GM21717 (cell line): ENCODE data around the gene NPAS2.

Experiments used
- ATAC-seq: cut with Tn5 transposase; IDR thresholded peaks from one replicate; pipeline ENCODE4 v1.9.1; 2021; ENCODE audit warnings: mild to moderate bottlenecking, moderate library complexity; ENCODE audit not compliant: unreplicated experiment

Gene NPAS2

DNA sequence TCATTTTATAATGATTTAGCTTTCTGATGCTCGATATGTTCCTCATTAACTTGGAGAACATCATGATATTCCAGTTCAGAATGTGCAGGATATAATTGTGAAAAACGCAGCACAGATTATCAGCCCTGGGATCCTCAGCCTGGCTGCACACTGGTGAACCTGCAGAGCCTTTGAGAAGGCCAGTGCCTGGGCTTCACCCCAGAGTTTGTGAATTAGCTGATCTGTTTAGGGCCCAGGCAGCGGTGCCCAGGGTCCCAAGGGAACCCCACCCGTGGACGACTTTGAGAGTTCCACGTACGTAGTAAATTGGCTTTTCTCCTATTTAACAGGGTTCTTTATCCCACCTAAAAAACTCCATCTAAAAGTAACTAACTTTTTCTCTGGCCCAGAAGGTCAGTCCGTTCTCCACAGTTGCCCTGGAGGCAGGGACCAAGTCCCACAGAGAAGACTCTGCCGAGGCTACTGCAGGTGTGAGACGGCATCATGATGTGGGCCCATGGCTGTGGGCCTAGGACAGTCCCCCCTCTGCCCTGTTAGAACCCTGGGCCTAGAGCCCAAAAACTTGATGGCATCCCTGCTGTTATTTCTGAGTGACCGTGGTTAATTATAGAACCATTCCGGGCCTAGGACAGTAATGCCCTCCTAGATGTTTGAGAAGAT lies 142.6 kb downstream of the NPAS2 start:
- ATAC-seq: no peak

DNA sequence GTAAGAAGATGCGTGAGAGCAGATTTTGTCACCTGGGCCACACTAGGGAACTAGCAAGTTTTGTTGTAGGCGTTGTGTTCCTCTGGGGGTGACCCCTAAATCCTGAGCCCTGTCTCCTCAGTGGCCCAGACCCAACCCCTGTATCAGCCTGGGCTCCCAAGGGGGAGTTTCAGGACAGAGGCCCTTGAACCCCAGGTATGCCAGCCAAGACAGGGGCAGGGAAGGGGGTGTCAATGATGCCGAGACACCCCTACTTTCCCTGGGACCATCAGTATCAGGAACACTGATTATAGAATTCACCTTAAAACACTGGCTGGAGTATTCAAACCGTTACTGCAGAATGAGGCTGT lies 143.1 kb downstream of the NPAS2 start:
- ATAC-seq: no peak

DNA sequence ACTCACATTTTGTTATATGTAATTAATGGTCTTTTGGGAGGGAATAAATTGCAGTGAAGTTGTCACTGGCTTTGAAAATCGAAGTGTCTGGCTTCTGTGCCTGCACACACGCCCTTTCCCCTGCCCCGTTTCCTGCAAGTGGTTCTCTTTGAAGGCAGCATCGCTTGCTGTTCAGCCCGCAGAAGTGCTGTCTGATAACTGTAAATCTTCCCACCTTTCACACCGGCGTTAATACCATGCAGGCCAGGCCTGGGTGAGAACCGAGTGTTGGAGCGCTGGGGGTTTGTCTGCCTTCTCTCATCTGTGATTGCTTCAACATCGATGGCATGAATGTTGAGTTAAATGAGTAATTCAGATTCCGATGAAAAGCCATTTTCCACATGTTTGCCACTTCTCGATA lies 144.3 kb downstream of the NPAS2 start:
- no peak for ATAC-seq

DNA sequence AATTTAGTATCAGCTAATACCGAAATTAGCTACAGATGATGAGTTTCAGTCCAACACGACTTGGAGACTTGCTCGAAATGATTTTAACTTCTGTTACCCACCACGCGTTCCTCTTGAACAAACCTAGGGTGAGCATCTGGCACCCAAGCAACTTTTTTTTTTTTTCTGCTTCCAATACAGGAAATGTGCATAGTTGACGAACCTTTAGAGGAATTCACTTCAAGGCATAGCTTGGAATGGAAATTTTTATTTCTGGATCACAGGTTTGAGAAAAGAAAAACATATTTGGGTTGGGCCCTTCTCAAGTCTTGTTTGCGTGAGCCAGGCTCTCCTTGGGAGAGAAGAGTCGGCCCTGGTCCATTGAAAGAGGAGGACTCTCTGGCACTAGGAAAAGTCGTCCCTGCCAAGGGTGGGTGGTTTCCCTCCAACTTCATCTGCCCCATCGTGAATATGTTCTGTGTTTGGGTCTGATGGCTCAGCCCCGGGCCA lies 144.8 kb downstream of the NPAS2 start:
- ATAC-seq: no peak

DNA sequence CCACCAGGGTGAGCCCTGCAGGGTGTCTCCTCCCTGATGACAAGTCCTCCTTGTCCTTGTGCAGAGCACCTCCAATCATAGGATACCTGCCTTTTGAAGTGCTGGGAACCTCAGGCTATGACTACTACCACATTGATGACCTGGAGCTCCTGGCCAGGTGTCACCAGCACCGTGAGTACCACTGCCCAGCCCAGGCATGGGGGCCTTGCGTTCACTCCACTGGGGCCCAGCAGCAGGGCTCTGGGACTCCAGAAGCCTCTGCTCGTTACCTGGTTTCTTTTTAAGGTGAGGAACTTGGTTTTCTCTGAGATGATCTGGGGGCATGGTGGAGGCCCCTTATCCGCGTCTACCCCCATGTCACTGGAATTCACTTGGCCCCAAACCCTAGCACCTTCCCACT lies 145.7 kb downstream of the NPAS2 start:
- no peak for ATAC-seq

DNA sequence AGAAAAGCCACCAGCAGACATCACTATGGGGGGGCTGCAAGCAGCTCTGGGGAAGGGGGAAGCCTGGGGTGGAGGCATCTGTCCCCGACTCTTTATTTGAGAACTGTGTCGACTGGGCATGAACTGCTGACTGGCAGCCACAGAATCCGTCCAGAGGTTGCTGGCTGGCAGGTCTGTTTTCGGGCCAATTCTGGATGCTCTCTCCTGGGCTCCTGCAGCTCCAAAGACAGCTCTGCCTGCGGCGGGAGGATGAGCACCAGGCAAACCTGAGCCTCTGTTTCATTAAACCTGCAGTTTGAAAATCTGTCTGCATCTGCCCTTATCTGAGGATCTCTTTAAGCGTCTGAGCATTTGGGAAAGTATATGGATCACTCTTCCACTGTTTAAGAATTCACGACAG lies 147.8 kb downstream of the NPAS2 start:
- no peak for ATAC-seq

DNA sequence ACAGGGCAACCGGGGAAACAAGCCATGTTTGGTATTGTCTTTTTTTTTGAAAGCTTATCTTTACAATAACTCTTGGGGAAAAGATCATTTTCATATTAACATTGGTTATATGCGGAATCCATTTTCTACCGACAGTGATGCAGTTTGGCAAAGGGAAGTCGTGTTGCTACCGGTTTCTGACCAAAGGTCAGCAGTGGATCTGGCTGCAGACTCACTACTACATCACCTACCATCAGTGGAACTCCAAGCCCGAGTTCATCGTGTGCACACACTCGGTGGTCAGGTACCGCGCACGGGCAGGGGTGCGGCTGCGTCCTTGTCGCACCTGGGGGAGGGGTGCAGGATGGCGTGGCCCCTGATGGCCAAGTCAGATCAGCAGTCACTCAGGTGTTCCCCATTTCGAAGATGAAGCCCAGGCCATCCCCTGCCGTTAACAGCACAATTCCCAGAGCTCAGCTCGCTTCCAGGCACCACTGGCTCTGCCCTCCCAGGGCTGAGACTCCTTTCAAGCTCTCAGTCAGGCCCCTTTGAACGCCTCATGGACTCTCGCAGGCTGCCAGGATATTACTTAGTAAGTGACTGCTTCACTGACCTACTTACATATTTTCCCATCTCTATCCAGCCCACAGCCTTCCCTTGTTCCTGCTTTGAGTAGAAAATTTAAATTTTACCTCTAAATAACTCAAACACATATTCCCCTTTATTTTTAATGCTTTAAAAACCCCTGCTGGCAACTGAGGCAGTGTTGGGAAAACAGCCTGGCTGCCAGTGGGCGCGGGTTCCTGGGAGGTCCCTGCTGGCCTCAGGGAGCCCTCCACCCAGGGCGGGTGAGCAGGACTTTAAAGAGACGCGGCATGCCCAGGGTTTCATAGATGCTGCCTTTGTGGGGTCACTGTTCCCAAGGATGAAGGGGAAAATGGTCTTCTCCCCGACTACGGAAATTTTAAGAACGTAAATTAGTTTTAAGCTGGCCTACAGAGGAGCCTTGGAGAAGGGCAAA lies 148.5 kb downstream of the NPAS2 start:
- ATAC-seq: no peak

DNA sequence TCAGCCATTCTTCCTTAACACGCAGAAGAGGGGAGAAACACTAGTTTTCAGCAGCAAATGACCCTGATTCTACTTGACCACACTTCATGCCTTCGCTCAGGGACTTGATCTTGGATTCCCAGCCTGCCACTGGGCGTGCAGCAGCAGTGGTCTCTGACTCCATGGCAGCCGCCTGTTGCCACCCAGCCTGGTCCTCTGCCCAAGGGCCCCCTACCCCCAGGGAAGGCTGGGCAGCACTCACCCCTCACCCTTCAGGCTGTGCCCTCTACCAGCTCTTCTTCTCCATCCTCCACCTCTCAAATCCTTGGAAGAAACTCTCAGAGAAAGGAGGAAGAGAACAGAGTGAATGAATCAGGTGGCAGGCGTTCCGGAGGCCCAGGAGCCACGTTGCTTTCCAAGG lies 150.1 kb downstream of the NPAS2 start:
- no peak for ATAC-seq

DNA sequence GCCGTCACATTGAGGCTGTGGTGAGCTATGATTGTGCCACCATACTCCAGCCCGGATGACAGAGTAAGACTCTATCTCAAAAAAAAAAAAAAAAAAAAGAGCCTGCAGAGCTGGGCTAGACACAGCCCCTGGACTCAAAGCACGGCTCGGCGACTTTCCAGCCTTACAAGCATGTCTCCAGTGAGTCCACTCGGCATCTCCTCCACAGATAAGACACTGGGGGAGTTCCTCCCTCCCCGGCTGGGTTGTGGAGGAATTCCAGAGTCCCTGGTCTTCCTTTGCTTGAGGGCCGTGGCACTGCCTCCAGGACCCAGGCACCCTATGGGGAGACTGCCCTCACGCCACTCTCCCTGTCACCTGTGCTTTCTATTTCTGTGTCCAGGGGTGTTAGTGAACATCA lies 151.3 kb downstream of the NPAS2 start:
- no peak for ATAC-seq

DNA sequence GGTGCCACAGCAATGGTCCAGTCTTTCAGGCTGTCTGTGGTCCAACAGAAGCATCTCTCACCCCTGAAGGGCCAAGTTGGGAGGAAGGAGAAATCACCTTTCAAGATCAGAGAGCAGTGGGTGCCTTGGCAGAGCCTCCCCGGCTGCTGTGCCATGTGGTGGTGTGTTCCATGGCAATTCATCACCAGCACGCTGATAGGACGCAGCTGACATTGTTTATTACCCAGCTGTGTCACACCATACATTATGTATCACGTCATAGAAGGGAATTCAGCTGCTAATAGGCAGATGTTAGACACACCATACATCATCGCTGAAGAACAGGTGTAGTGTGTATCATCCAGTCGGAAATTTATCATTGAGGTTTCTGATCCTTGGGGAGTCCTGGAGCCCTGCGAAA lies 152.5 kb downstream of the NPAS2 start:
- ATAC-seq: no peak

DNA sequence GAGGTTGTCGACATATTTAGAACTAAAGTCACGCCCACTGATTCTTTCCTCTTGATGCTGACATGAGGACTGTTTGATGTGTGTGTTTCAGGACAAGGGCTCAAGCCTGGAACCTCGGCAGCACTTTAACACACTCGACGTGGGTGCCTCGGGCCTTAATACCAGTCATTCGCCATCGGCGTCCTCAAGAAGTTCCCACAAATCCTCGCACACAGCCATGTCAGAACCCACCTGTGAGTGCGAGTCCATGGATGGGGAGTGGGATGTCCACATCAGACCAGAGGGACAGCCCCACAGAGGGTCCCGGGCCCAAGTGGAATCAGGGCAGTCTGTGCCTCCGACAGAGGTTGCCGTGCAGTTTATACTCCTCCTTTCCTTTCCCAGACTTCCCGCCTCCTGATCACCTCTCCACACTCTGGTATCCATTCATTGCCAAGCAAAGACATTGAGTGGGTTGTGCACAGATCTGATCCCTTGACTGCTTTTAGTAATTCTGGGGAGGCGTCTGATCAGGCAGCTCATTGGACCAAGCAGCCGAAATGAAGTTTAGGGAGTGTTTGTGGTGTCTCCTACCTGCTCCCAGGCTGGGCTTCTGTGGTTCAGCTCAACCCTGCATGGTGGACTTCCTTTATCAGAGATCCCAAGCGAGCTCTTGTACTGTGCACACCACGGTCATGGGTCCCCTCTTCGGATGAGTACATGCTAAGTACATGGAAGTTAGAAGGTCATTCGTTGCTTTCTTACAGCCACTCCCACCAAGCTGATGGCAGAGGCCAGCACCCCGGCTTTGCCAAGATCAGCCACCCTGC lies 155.0 kb downstream of the NPAS2 start:
- ATAC-seq: no peak

DNA sequence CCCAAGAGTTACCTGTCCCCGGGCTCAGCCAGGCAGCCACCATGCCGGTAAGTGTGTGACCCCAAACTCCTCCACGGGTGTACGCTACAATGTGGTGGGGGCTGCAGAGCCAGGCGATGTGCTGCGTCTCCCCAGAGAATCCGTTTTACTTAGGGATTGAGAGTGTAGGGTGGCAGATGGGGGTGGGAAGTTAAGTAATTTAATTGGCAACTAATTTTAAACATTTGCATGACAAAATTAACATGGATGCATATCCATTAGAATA lies 155.5 kb downstream of the NPAS2 start:
- ATAC-seq: no peak

DNA sequence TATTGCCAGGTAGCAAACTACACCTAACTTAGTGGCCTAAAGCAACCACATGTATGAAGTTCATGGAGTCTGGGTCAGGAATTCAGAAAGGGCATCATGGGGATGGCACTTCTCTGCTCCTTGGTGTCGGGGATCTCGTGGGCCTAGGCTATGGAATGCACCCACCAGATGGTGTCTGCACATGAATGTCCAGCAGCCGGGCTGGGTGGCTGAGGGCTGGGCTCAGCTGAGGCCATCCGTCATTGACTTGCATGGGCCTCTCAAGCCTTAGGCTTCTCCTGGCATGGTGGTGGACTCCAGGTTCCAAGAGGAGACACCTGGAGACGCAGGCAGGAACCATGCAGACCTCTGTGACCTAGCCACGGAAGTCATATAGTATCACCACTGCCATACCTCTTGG lies 156.1 kb downstream of the NPAS2 start:
- no peak for ATAC-seq

DNA sequence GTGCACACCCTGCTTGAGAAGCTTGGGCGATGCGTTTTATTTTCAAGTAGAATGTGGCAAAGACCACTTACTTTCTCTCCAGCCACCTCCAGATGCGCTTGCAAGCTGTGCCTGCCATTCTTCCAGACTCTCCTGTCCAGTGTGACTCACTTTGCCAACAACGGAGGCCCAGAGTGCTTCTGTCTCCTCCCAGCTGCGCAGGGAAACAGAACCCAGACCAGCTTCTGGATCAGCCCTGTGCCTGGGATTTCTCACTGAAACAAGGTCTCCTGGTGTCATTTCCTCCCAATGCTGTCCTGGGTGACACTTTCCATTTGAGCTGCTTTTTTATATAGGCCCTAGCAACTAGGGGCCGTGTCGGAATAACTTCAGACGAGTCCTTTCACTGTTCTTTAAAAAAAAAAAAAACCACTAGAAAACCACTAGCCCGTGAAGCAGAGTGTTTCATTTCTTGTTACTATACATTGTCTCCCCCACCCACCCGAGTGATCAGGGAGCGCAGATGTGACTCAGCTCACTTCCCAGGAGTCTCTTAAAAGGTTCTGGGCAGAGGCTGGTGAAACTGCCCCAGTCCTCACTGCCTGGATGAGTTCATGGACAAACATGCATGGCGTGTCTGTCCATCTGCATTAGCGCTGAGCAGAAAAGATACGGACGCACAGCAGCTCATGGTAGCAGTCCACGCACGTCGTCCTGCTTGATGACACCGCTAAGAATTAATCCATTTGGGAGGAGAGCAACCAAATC lies 156.9 kb downstream of the NPAS2 start:
- ATAC-seq: peak; percentile 81

DNA sequence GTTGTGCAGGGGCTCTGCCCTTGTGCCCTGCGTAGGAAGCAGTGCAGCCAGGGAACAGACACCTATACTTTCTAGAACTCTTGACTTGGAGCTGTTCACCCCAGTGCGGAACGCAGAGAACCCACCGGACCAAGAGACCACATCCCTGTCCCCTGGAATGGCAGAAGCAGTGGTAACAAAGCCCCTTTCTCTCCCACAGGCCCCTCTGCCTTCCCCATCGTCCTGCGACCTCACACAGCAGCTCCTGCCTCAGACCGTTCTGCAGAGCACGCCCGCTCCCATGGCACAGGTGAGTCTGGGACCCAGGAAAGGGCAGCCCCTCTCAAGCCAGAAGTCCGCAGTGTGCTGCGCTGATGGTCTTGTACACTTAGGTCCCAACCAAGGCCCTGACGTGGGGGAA lies 157.6 kb downstream of the NPAS2 start:
- no peak for ATAC-seq

DNA sequence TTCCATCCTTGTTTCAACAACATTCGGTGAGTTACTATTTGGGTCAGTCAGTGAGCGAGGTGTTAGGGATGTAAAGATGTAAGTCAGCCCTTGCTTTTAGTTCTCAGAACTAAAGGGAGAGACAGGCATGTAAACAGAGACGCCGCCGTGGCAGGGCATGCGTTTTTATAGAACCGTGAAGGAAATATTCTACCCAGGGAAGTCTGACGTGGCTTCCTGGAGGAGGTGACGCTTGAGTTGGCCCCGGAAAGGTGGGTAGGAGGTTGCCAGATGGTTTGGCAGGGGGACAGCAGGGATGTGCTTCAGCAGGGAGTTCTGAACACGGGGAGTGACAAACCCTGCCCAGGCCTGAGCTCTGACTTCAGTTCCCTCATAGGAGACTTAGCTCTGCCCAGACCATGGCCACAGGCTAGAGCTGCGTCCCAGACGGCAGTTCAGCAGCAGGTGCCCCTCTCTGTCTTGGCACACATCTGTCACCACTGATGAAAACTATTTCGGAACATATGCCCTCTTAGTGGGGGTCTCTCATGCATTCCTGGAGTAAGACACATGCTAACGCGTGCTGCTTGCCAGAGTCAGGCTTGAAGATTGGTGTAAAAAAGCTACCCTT lies 158.7 kb downstream of the NPAS2 start:
- no peak for ATAC-seq

DNA sequence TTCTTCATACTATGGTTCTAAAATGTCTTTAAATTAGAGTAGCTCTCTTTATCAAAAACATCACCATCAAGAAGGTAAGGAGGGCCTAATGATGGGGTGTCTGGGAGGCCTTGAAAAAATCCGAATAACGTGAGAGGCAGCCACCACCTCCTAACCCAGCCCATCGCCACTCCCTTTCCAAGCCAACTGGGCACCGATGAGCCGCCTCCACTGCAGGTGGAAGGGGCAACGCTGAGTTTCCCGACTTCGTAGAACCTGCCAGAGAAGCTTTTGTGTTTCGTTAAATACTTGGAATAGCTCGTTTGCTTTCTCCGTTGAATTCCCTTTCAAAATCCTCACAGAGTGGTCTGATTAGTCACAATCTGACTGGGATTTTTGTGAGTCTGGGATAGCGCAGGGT lies 160.1 kb downstream of the NPAS2 start:
- ATAC-seq: no peak

DNA sequence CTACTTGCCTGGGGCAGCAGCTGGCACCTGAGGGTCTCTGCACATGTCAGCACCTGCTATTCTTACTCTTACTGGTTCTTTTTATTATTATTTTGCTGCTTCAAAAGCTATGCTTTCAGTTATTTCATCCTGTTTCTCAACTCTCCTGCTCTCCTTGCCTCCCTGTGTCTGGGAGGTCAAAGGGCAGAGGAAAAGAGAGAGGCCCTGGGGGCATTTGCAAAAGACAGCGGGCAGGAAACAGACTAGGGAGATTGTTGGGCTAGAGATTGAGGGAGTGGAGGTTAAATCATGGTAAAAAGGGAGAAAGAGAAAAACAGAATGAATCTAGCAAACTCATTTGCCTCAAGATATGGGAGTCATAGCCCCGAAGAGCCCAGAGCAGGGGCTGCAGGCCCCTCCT lies 161.1 kb downstream of the NPAS2 start:
- ATAC-seq: no peak

DNA sequence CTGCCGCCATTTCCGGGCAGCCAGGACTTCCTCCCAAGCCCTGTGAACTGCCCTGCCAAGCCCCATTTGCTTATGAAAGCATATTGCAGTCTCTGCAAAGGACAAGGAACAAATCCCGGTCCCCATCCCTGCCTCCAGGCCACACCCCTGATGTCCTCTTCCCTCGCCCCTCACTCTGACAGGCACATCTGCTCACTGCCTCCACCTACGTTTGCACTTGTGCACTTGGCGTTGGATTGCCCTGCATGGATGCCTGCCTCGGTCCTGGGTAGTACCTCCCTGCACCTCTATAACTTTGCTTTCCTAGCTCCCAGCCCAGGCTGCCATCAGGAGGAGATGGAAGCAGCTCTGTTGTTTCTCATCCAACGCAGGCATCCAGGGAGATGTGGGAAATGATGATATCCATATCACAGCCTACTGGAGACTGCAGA lies 162.5 kb downstream of the NPAS2 start:
- no peak for ATAC-seq

DNA sequence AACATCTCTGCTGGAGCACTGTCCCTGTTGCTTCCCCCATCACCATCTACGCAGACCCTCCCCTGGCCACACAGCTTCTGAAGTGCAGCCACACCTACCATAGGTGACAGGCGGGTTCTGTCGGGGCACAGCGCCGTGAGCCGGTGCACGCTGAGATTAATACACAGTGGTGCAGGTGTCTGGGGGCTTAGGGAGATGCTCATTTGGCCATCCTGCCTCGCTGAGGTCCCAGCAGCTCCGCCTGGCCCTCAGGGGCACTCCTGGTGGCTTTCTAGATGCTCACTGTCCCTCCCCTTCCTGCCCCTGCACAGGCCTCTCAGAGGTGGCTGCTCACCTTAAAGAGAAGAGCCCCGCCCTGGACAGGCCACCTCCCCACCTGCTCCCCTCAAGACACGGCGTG lies 163.3 kb downstream of the NPAS2 start:
- no peak for ATAC-seq
